ENCODE measurements around the gene SHC3. TPM values are rescaled to one million over a fixed set of nuclear protein-coding genes. Genes with fewer than 3 reads are reported as not detected.

Gene SHC3
- total and polyA plus RNA-seq, 2 experiments from 2014 or later = 1.3 to 2.9 TPM

DNA sequence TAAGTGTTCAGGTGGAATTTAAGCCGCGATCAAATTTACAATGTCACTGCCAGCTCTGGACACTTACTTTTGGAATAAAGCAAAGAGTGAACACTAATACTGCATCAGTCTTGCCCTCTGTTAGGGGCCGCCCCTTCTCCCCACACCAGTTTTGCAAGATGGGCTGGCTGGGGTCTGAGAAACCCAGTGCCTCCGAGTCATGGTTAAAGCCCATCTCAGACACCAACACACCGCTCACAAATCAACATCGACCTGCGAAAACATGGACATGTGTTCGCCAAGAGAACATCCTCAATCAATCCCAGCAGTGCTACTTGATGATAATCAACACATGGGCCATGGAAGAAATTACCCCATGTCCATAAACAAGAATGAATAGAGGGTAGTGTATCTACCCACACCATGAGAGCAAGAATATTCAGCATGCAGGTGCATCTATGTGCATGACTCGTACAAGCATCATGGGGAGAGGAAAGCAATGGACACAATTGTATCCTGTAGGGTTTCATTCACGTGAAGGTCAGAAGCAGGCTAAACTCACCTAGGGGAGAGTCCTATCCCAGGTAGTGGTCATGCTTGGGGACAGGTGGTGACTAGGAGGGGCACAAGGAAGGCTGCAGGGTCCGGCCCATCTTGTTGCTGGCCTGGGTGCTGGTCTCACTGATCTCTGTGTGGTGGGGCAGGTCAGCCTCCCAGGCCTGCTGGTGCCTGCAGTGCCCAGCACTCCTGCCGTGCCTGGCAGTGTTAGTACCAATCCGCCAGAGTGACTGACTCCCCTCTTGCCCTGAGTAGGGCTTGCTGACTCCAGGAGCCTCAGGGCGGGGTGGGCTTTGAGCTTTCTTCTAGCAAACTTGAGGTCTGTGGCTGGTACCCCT lies 182.3 kb downstream of the SHC3 start:
- peaks cover 4% of the 10 kb centered on the region; the same call in 1 of the 2 replicates for H4K20me1 ChIP-seq (replicated peaks; ENCODE audit: insufficient read depth)
- H3K4me2 ChIP-seq = no peak overlapping the region
- no peak overlapping the region for H2AFZ ChIP-seq
- H3K27me3 ChIP-seq (ENCODE audit: insufficient read depth) = peaks cover 10% of the 10 kb centered on the region; the same call in 1 of the 2 replicates
- H3K4me3 ChIP-seq = no peak overlapping the region
- no peaks in the 10 kb centered on the region for H3F3A ChIP-seq (replicated peaks; ENCODE audit: low read depth)
- Mint-ChIP-seq H3K27ac (no peak overlapping the region), H3K9me3 (no peaks in the 10 kb centered on the region), H3K36me3 (ENCODE audit: low read depth) (no peaks in the 10 kb centered on the region), H3K4me3 (no peak overlapping the region), H3K27me3 (ENCODE audit: insufficient read depth, low read depth, poor library complexity) (peaks cover 5% of the 10 kb centered on the region), H3K4me1 (peaks cover 22% of the 10 kb centered on the region)
- peaks cover 20% of the 10 kb centered on the region for H3K4me1 ChIP-seq (ENCODE audit: insufficient read depth)
- ATAC-seq (no peak), DNase-seq (ENCODE audit: low spot score) (no peak)
- H3K9me2 ChIP-seq (ENCODE audit: insufficient read depth) = no peaks in the 10 kb centered on the region
- H3K36me3 ChIP-seq (ENCODE audit: insufficient read depth) = no peaks in the 10 kb centered on the region; the same call in none of the 2 replicates
- TF ChIP-seq ZNF462 (CRISPR knock-in tag; IDR thresholded peaks at IDR 0.05) (no peak), NANOG (IDR thresholded peaks at IDR 0.05; ENCODE audit: borderline replicate concordance) (no peak), EZH2phosphoT487 (IDR thresholded peaks at IDR 0.05; ENCODE audit: unreplicated experiment) (no peak), REST (IDR thresholded peaks at IDR 0.05; ENCODE audit: unreplicated experiment) (no peak), POLR2AphosphoS5 (IDR thresholded peaks at IDR 0.05; ENCODE audit: low read depth) (no peak), EZH2 (IDR thresholded peaks at IDR 0.05; ENCODE audit: low read depth, unreplicated experiment) (no peak), ZNF114 (CRISPR knock-in tag; IDR thresholded peaks at IDR 0.05) (no peak), ZNF331 (CRISPR knock-in tag; IDR thresholded peaks at IDR 0.05; ENCODE audit: low read depth) (no peak), STAT1 (IDR thresholded peaks at IDR 0.05; ENCODE audit: unreplicated experiment) (no peak), CTCF (conservative IDR thresholded peaks at IDR 0.05; ENCODE audit: low read depth in 2 of 2) (no peak), CREB1 (CRISPR knock-in tag; IDR thresholded peaks at IDR 0.05; ENCODE audit: low read depth) (no peak), ETS1 (IDR thresholded peaks at IDR 0.05) (no peak), JUNB (IDR thresholded peaks at IDR 0.05; ENCODE audit: unreplicated experiment) (no peak)
- H3K27ac ChIP-seq (ENCODE audit: low read depth) = no peak overlapping the region
- H3K79me2 ChIP-seq (replicated peaks; ENCODE audit: insufficient read depth) = peaks cover 17% of the 10 kb centered on the region

Measured in GM23338 (cell line).